Tibial artery (tissue), 4 donors: ENCODE data around the gene NTMT1.

Experiments
- DNase-seq, 2 donors: peaks; one replicate each; pipeline ENCODE4 v3.0.0-alpha.2; 2019
- H3K27ac ChIP-seq, 2 donors: fragments of 200-600 bp; sonication (generic) in 1 of 2; 1 replicate in 1 of 2; 2 replicates in 1 of 2; pipeline ENCODE4 v1.5.1; 2018 to 2019; ENCODE audit warnings: mild to moderate bottlenecking in 1 of 2
- H3K27me3 ChIP-seq, 2 donors: fragments of 200-600 bp; sonication (generic) in 1 of 2; one replicate each; pipeline versions ENCODE4 v1.5.1 to v1.6.0; 2016 to 2019
- H3K36me3 ChIP-seq, 3 donors: fragments of 200-600 bp; sonication (generic) in 2 of 3; one replicate each; pipeline ENCODE4 v1.5.1; 2016 to 2019; ENCODE audit warnings: mild to moderate bottlenecking in 2 of 3
- H3K4me1 ChIP-seq, 4 donors: fragments of 200-600 bp; sonication (generic) in 2 of 4; 1 replicate in 3 of 4; 2 replicates in 1 of 4; pipeline ENCODE4 v1.5.1; 2016 to 2019
- H3K4me3 ChIP-seq, 2 donors: fragments of 200-600 bp; sonication (generic) in 1 of 2; 1 replicate in 1 of 2; 2 replicates in 1 of 2; pipeline ENCODE4 v1.5.1; 2018 to 2019; ENCODE audit warnings: mild to moderate bottlenecking in 2 of 2
- H3K9me3 ChIP-seq, 3 donors: fragments of 200-600 bp; sonication (generic) in 1 of 3; one replicate each; pipeline ENCODE4 v1.5.1; 2016 to 2019
- intact Hi-C: fragments of 100-400 bp; cut with DNase I; formaldehyde crosslinking; loops from one replicate; pipeline ENCODE4 v1.15.0; 2023; ENCODE audit warnings: low total_unique reads
- TF ChIP-seq, protein P1 (sequence below), 2 experiments: fragments of 200-600 bp in 1 of 2; fragments of 450-650 bp in 1 of 2; IDR thresholded peaks; one replicate each; pipeline ENCODE4 v1.5.1; 2017 to 2019; ENCODE audit warnings: antibody characterized with exemption in 2 of 2, mild to moderate bottlenecking in 1 of 2, moderate library complexity in 1 of 2

The NTMT1 gene

DNA sequence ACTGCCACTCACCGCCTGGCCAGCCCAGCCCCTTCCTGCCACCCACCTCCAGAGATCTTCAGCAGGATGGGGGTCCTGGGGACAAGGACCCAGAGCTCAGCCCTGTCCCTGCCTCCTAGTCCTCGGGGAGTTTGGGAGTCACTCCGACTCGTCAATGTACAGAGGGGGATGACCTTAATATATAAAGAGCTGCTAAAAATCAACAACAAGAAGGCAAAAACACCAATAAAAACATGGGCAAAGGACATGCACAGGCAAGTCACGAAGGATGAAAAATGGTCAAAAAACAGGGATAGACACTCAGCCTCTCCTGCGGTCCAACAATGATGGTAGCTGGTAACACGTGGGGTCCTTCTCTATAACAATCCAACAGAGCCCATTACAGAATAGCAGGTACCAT is 20.7 kb downstream of the NTMT1 start:
- TF ChIP-seq, protein P1, sequence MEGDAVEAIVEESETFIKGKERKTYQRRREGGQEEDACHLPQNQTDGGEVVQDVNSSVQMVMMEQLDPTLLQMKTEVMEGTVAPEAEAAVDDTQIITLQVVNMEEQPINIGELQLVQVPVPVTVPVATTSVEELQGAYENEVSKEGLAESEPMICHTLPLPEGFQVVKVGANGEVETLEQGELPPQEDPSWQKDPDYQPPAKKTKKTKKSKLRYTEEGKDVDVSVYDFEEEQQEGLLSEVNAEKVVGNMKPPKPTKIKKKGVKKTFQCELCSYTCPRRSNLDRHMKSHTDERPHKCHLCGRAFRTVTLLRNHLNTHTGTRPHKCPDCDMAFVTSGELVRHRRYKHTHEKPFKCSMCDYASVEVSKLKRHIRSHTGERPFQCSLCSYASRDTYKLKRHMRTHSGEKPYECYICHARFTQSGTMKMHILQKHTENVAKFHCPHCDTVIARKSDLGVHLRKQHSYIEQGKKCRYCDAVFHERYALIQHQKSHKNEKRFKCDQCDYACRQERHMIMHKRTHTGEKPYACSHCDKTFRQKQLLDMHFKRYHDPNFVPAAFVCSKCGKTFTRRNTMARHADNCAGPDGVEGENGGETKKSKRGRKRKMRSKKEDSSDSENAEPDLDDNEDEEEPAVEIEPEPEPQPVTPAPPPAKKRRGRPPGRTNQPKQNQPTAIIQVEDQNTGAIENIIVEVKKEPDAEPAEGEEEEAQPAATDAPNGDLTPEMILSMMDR (IDR thresholded peaks at IDR 0.05), result no peak
- Histone ChIP-seq H3K36me3 (no peaks in the 10 kb centered on the region), H3K27me3 (no peaks in the 10 kb centered on the region), H3K9me3 (no peaks in the 10 kb centered on the region), H3K4me1 (peaks cover 0 to 39% (median 23%) of the 10 kb centered on the region in 4 donors), H3K27ac (no peak overlapping the region), H3K4me3 (no peak overlapping the region)
- intact Hi-C loops, result no loop called here
- no peak for DNase-seq

DNA sequence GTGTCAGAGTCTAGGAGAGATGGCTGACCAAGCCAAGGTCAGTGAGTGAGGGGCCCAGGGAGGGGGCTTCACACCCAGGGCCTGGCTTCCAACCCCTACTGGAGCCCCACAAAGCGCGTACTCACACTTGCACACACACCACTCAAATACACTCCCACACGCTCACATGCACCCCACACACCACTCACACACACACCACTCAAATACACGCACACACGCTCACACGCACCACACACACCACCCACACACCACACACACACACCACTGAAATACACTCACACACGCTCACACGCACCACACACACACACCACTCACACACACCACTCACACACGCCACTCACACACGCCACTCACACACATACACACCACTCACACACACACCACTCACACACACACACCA is 21.7 kb downstream of the NTMT1 start:
- H3K4me1 ChIP-seq, result peaks cover 0 to 35% (median 20%) of the 10 kb centered on the region in 4 donors
- H3K36me3 ChIP-seq, result no peaks in the 10 kb centered on the region
- no peak for DNase-seq
- no peaks in the 10 kb centered on the region for H3K27me3 ChIP-seq
- intact Hi-C loops, result no loop called here
- peak overlapping the region in 1 of 2 donors; percentile 78 for H3K27ac ChIP-seq
- H3K4me3 ChIP-seq, result no peak overlapping the region
- TF ChIP-seq, protein P1 (IDR thresholded peaks at IDR 0.05), result no peak
- H3K9me3 ChIP-seq, result no peaks in the 10 kb centered on the region

DNA sequence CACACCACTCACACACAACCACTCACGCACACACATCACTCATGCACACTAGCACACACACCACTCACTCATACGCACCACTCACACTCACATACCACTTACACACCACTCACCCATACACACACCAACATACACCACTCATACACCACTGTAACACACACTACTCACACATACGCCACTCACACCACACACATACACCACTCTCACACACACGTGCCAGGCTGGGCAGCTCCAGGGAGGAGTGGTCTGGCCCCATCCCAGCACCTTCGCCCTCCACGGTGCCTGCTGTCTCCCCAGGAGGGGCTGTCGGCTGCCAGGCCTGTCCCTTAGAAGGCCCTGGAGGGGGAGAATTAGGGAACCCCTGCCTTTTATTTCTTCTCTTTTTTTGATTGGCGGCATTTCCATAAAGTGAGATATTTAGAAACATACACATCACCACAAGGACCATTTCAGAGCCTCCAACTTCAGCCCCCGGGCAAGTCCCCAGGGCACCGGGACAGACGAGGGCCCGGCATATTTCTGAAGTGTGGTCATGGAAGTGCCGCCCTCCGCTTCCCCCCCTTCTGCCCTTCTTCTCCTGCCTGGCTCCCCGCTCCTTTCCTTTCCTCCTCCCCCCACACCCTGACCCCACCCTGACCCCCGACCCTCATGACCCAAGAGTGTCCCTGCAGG is 22.3 kb downstream of the NTMT1 start:
- no peaks in the 10 kb centered on the region for H3K36me3 ChIP-seq
- no peak overlapping the region for H3K4me3 ChIP-seq
- H3K27me3 ChIP-seq, result no peaks in the 10 kb centered on the region
- TF ChIP-seq, protein P1 (IDR thresholded peaks at IDR 0.05), result no peak
- intact Hi-C loops, result no loop called here
- peak overlapping the region; percentile 66 to 78 for H3K27ac ChIP-seq
- peak in 1 of 2 donors; percentile 85 for DNase-seq
- peaks cover 0 to 32% (median 19%) of the 10 kb centered on the region in 4 donors for H3K4me1 ChIP-seq
- no peaks in the 10 kb centered on the region for H3K9me3 ChIP-seq

DNA sequence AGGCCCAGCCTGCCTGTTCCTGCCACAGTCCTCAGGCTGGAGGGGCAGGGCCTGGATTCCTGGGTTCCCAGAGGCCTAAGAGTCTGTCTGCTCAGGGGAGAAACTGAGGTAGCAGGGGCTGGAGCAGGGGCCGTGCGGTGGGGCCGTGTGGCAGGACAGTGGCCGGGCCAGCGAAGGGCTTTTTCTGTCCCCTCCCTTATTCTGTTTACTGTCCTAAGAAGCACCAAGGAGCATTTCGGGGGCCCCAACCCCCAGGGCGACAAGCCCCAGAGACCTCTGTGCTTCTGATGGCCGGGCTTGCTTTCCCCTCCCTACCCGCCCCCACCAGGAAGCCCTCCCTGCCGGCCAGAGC is 22.8 kb downstream of the NTMT1 start:
- no peak for DNase-seq
- Histone ChIP-seq H3K9me3 (no peaks in the 10 kb centered on the region), H3K27me3 (no peaks in the 10 kb centered on the region), H3K36me3 (no peaks in the 10 kb centered on the region), H3K4me1 (peaks cover 0 to 32% (median 19%) of the 10 kb centered on the region in 4 donors), H3K4me3 (no peak overlapping the region), H3K27ac (peak overlapping the region; percentile 66 to 78)
- TF ChIP-seq, protein P1 (IDR thresholded peaks at IDR 0.05), result no peak
- intact Hi-C loops, result no loop called here

DNA sequence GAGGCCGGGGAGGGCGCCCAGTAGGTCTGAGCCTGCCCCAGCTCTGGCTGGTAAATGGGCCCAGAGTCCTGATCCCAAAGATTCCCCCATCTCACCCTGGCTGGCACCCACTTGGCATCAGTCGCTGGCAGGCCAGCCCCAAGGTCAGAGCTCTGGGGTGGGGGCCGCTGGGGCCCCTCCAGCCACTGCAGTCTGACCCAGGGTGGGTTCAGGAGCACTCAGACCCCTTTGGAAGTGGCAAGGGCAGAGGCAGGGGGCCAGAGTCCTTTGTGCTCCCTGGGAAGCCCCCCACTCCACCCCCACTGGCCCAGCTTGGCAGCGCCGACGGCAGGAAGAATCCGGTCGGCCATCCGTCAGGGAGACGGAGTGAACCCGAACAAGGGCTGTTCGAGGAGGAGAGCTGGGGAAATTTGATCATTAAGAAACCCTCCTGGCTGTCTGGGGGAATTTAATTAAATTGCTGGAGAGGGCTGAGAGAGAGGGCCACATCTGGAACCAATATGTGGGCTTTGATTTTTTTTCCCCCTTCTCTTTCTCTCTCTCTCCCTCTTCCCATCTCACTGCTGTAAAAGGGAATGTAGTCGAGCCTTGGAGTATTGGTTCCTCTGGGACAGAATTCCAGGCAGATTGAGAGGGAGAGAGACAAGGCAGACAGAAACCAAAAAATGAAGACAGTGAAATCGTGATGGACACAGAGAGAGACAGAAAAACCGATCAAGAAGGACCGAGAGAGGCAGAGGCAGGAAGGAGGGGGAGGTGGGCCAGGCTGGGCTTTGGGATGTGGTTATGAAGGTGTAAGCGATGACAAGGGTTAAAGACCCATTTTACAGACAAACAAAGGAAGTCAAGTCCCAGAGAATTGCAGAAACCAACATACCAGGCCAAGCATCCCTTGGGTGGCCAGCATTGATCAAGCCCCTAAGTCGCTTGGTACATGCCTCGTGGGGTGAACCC is 24.0 kb downstream of the NTMT1 start:
- H3K27ac ChIP-seq, result peak overlapping the region; percentile 10 to 78
- H3K36me3 ChIP-seq, result no peaks in the 10 kb centered on the region
- no peaks in the 10 kb centered on the region for H3K27me3 ChIP-seq
- no peak for DNase-seq
- no peak overlapping the region for H3K4me3 ChIP-seq
- TF ChIP-seq, protein P1 (IDR thresholded peaks at IDR 0.05), result no peak
- H3K9me3 ChIP-seq, result no peaks in the 10 kb centered on the region
- H3K4me1 ChIP-seq, result peaks cover 0 to 32% (median 19%) of the 10 kb centered on the region in 4 donors
- intact Hi-C loops, result no loop called here
